Mucosa of rectum (tissue), 2 donors: ENCODE measurements around the gene TCTN3.
A peak's percentile ranks its signal among the peaks of the same experiment; 100 is the strongest.
"Not testable (repeated sequence)": the region's sequence is repeated elsewhere in the genome, so short reads cannot be mapped to it uniquely, and the experiment has no call there.

Experiments used
- H3K27ac ChIP-seq, 2 donors: one replicate each; pipeline ENCODE4 v1.7.0; 2013; ENCODE audit warnings: inconsistent platforms in 2 of 2, low read depth in 2 of 2, low read length in 2 of 2
- H3K27me3 ChIP-seq, 2 donors: one replicate each; pipeline ENCODE4 v1.7.0; 2013; ENCODE audit warnings: low read length in 2 of 2; ENCODE audit not compliant: control insufficient read depth in 2 of 2, insufficient read depth in 2 of 2
- H3K36me3 ChIP-seq, 2 donors: one replicate each; pipeline ENCODE4 v1.7.0; 2013; ENCODE audit warnings: low read length in 2 of 2; ENCODE audit not compliant: control insufficient read depth in 2 of 2, insufficient read depth in 2 of 2
- H3K4me1 ChIP-seq, 2 donors: one replicate each; pipeline ENCODE4 v1.7.0; 2013; ENCODE audit warnings: low read length in 2 of 2, mild to moderate bottlenecking in 1 of 2; ENCODE audit not compliant: control insufficient read depth in 2 of 2, insufficient read depth in 2 of 2
- H3K4me3 ChIP-seq, 2 donors: one replicate each; pipeline ENCODE4 v1.7.0; 2013; ENCODE audit warnings: low read length in 2 of 2
- H3K9ac ChIP-seq, 2 donors: one replicate each; pipeline ENCODE4 v1.7.0; 2013; ENCODE audit warnings: low read length in 2 of 2, low read depth in 1 of 2, mild to moderate bottlenecking in 1 of 2
- H3K9me3 ChIP-seq, 2 donors: one replicate each; pipeline ENCODE4 v1.7.0; 2013; ENCODE audit warnings: low read length in 2 of 2; ENCODE audit not compliant: control insufficient read depth in 2 of 2
- donor health status: healthy.
- donor health status: Normal muscosa, but diverticular disease.

TCTN3 gene

DNA sequence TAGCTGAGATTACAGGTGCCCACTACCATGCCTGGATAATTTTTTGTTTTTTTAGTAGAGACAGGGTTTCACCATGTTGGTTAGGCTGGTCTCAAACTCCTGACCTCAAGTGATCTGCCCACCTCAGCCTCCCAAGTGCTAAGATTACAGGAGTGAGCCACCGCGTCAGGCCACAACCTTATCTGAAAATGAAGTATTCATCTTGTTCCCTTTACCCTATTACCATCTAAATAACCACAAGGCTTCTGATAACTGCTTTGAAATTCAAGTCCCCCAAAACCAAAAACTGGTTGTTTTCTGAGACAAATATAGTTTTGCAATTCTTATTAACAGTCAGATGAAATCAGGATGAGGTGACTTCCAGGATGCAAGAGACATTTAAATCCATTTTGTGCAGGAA, 2.4 kb downstream of the TCTN3 start:
- Histone ChIP-seq H3K4me3 (peak overlapping the region in 1 of 2 donors; percentile 35), H3K36me3 (peaks cover 17 to 41% of the 10 kb centered on the region in 2 donors), H3K4me1 (peaks cover 7 to 11% of the 10 kb centered on the region in 2 donors), H3K27me3 (no peaks in the 10 kb centered on the region), H3K9me3 (no peaks in the 10 kb centered on the region), H3K9ac (no peak overlapping the region), H3K27ac (no peak overlapping the region)

DNA sequence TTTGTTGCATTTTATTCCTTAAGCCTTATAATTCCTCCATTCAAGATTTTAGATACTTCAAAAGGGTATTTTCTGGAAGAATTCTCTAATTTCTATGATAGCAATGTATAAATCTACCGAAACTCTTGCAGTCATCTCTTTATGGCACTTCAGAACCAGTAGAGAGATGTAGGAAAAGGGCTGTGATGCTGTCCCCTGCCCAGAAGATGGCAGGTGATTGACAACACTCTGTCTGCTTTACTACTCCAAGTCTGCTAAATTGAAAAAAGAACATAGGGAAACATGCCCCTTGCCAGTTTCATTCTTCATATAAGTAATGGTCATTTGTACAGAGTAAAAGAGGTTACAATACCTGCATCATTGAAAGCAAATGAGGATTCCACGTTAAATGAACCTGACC, 5.1 kb downstream of the TCTN3 start:
- H3K4me1 ChIP-seq, result peaks cover 7 to 11% of the 10 kb centered on the region in 2 donors
- no peaks in the 10 kb centered on the region for H3K9me3 ChIP-seq
- no peak overlapping the region for H3K27ac ChIP-seq
- H3K36me3 ChIP-seq, result peaks cover 30 to 64% of the 10 kb centered on the region in 2 donors
- no peak overlapping the region for H3K9ac ChIP-seq
- H3K4me3 ChIP-seq, result no peak overlapping the region
- no peaks in the 10 kb centered on the region for H3K27me3 ChIP-seq

- H3K27me3 ChIP-seq, result no peaks in the 10 kb centered on the region
- H3K27ac ChIP-seq, result no peak overlapping the region
- H3K4me1 ChIP-seq, result no peaks in the 10 kb centered on the region
- H3K4me3 ChIP-seq, result no peak overlapping the region
- H3K9me3 ChIP-seq, result no peaks in the 10 kb centered on the region
- H3K9ac ChIP-seq, result no peak overlapping the region
- H3K36me3 ChIP-seq, result peaks cover 54 to 67% of the 10 kb centered on the region in 2 donors
These were observed 9.8 kb downstream of the TCTN3 start for GRCh38 chr10:95683966-95684365.

DNA sequence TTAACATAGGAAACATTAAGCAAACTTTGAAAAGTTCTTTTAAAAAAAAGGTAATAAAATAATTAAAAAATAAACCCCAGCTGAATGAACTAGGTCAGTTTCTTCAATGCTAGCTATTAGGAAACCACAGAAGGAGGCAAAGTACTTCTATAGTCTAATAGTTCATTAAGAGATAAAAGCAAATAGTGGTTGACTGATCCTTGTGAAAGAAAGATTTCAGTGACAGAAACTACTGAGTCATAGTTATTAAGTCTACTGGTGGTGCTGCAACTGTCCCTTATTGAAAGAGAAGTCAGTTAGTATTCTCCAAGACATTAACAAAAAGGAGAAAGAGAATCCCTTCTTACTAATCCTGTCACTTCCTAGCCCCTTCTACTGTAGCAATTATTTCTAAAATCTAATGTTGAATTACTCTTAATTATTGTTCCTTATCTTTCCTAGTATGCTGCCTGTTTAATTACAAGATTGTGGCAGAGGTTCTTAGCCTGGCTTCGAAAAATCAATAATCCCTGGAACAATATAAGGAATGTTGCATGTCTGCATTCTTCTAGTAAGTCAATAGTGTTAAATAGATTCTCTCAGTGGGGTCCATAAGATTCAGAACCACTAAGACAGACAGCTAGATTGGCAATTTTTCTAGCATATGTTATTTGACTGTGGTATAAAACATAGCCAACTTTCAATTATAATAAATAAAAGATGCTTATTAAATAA, 18.2 kb downstream of the TCTN3 start:
- H3K4me1 ChIP-seq, result no peaks in the 10 kb centered on the region
- H3K9ac ChIP-seq, result no peak overlapping the region
- H3K27ac ChIP-seq, result no peak overlapping the region
- no peak overlapping the region for H3K4me3 ChIP-seq
- no peaks in the 10 kb centered on the region for H3K27me3 ChIP-seq
- H3K9me3 ChIP-seq, result no peaks in the 10 kb centered on the region
- H3K36me3 ChIP-seq, result peaks cover 16 to 37% of the 10 kb centered on the region in 2 donors

GRCh38 chr10:95674643-95675042, 19.1 kb downstream of the TCTN3 start:
- no peak overlapping the region for H3K9ac ChIP-seq
- H3K9me3 ChIP-seq, result no peaks in the 10 kb centered on the region
- peaks cover 8 to 29% of the 10 kb centered on the region in 2 donors for H3K36me3 ChIP-seq
- no peak overlapping the region for H3K27ac ChIP-seq
- no peaks in the 10 kb centered on the region for H3K27me3 ChIP-seq
- no peaks in the 10 kb centered on the region for H3K4me1 ChIP-seq
- H3K4me3 ChIP-seq, result no peak overlapping the region

DNA sequence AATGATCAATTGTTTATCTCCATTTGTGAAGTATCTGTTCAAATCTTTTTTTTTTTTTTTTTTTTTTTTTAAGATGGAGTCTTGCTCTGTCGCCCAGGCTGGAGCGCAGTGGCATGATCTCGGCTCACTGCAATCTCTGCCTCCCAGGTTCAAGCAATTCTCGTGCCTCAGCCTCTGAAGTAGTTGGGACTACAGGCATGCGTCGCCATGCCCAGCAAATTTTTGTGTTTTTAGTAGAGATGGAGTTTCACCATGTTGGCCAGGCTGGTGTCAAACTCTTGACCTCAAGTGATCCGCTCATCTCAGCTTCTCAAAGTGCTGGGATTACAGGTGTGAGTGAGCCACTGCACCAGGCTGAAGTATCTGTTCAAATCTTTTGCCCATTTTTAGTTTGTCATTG, 21.1 kb downstream of the TCTN3 start:
- not testable (repeated sequence) for H3K4me1 ChIP-seq, H3K4me3 ChIP-seq, H3K9ac ChIP-seq, H3K27me3 ChIP-seq, H3K27ac ChIP-seq, H3K9me3 ChIP-seq
- peaks cover 5 to 25% of the 10 kb centered on the region in 2 donors for H3K36me3 ChIP-seq

DNA sequence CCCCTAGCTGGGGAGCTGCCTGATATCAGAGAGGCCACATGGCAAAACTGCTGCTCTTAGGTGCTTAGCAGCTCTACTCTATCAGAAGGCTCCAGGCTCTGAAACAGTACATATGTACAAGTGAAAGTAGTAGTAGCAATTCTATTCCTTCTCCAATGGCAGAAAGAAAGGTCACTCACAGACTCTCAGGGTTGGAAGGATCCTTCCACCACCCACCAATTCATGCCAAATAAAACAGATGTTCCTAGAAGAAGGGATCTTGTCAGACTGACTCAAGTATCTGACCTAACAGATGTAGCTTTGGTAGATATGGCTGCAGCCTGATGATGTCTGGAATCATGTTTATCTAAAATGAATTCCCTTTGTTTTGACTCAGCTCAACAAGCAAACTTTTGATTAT, 29.2 kb downstream of the TCTN3 start:
- no peaks in the 10 kb centered on the region for H3K9me3 ChIP-seq
- H3K36me3 ChIP-seq, result peaks cover 15 to 20% of the 10 kb centered on the region in 2 donors
- H3K27me3 ChIP-seq, result no peaks in the 10 kb centered on the region
- H3K9ac ChIP-seq, result no peak overlapping the region
- no peak overlapping the region for H3K27ac ChIP-seq
- no peaks in the 10 kb centered on the region for H3K4me1 ChIP-seq
- H3K4me3 ChIP-seq, result no peak overlapping the region

GRCh38 chr10:95663496-95663895, 30.2 kb downstream of the TCTN3 start:
- no peak overlapping the region for H3K9ac ChIP-seq
- H3K4me3 ChIP-seq, result no peak overlapping the region
- no peaks in the 10 kb centered on the region for H3K4me1 ChIP-seq
- no peak overlapping the region for H3K27ac ChIP-seq
- H3K36me3 ChIP-seq, result peaks cover 15 to 20% of the 10 kb centered on the region in 2 donors
- no peaks in the 10 kb centered on the region for H3K9me3 ChIP-seq
- no peaks in the 10 kb centered on the region for H3K27me3 ChIP-seq

GRCh38 chr10:95661818-95662217, 31.9 kb downstream of the TCTN3 start:
- H3K27ac ChIP-seq, result no peak overlapping the region
- H3K36me3 ChIP-seq, result peaks cover 7 to 13% of the 10 kb centered on the region in 2 donors
- H3K9me3 ChIP-seq, result no peaks in the 10 kb centered on the region
- H3K4me3 ChIP-seq, result no peak overlapping the region
- no peak overlapping the region for H3K9ac ChIP-seq
- no peaks in the 10 kb centered on the region for H3K27me3 ChIP-seq
- peaks cover 2% of the 10 kb centered on the region in 2 donors for H3K4me1 ChIP-seq

GRCh38 chr10:95660283-95660682, 33.4 kb downstream of the TCTN3 start:
- Histone ChIP-seq H3K9me3 (no peaks in the 10 kb centered on the region), H3K27me3 (no peaks in the 10 kb centered on the region), H3K36me3 (peaks cover 7 to 11% of the 10 kb centered on the region in 2 donors), H3K4me3 (no peak overlapping the region), H3K9ac (no peak overlapping the region), H3K27ac (no peak overlapping the region), H3K4me1 (peaks cover 7 to 8% of the 10 kb centered on the region in 2 donors)
